ENCODE results near the gene DNAJC22.

- TF ChIP-seq EP300 (IDR thresholded peaks at IDR 0.05; ENCODE audit: borderline replicate concordance in 1 of 2, low read depth in 1 of 2, low read length in 1 of 2) (no peak), NRF1 (IDR thresholded peaks at IDR 0.05; ENCODE audit: low read depth, low read length) (no peak), RAD21 (IDR thresholded peaks at IDR 0.05; ENCODE audit: low read length) (no peak), TEAD4 (IDR thresholded peaks at IDR 0.05; ENCODE audit: borderline replicate concordance, insufficient read depth) (no peak), CTCF (IDR thresholded peaks at IDR 0.05) (no peak), REST (IDR thresholded peaks at IDR 0.05; ENCODE audit: low read depth, low read length) (no peak), RXRA (IDR thresholded peaks at IDR 0.05; ENCODE audit: borderline replicate concordance, low read depth) (no peak), EZH2phosphoT487 (IDR thresholded peaks at IDR 0.05; ENCODE audit: borderline replicate concordance, low read depth) (no peak), FOXJ3 (CRISPR knock-in tag; IDR thresholded peaks at IDR 0.05) (no peak), TCF12 (IDR thresholded peaks at IDR 0.05) (no peak)
- TF ChIP-seq, protein P1, sequence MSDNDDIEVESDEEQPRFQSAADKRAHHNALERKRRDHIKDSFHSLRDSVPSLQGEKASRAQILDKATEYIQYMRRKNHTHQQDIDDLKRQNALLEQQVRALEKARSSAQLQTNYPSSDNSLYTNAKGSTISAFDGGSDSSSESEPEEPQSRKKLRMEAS (IDR thresholded peaks at IDR 0.05; ENCODE audit: low read depth) = no peak
Measured at GRCh38 chr12:49323524-49324097, 23.1 kb upstream of the DNAJC22 start.

All from SK-N-SH (cell line).